Measurements from ENCODE around the gene PALM3. TPM values are rescaled to one million over a fixed set of nuclear protein-coding genes. Genes with fewer than 3 reads are reported as not detected.

PALM3 gene
- total and polyA plus RNA-seq, 10 of the 15 experiments (the other 5 are each of a cell fraction or from before 2014, with no cell fraction given) = 0.07 TPM; not detected in 9

DNA sequence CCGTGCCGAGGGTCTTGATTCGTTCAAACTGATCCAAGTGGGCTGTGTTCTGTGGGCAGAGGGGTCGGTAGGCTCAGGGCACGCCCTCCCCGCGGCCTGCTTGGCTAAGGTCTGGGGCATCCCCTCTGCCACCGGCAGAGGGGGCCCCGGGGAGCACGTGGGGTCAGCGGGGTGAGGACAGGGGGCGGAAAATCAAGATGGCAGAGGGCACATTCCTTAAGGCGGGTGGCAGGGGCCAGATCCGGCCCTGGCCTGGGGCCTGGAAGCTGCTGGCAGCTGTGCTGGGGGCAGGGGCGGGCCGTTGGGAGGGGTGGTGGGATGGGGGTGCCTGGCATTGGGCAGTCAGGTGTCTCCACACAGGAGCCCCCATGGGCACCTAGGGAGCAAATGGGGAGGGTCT lies 45.0 kb upstream of the PALM3 start:
- WGBS (ENCODE audit: insufficient coverage, insufficient replicate concordance, low lambda C conversion rate, missing lambda C conversion rate) = 98% methylated on average over 11 of the region's 16 CpGs
- no peak for DNase-seq (ENCODE audit: low read depth, low spot score)
- ChIA-PET CTCF (no interaction called here), RAD21 (ENCODE audit: unreplicated experiment) (no interaction called here), SMC1A (ENCODE audit: uncharacterized antibody, unreplicated experiment) (no interaction called here), POLR2A (no interaction called here)
- H4K20me1 ChIP-seq (ENCODE audit: control insufficient read depth, insufficient read depth) = no peaks in the 10 kb centered on the region
- in situ Hi-C loops (cut with MboI) = no loop called here
- H2AFZ ChIP-seq (ENCODE audit: control insufficient read depth, low read depth, low read length) = no peak overlapping the region
- no peak overlapping the region for H3K9ac ChIP-seq (ENCODE audit: control insufficient read depth, insufficient read depth, low read length)
- no peaks in the 10 kb centered on the region for H3K9me3 ChIP-seq (replicated peaks; ENCODE audit: control insufficient read depth, insufficient read depth, low read length)
- FAIRE-seq = no peak
- no peak overlapping the region for H3K27ac ChIP-seq (ENCODE audit: control insufficient read depth, insufficient read depth)
- H3K4me1 ChIP-seq (ENCODE audit: control insufficient read depth, insufficient read depth, low read length) = no peaks in the 10 kb centered on the region
- no peak overlapping the region for H3K4me2 ChIP-seq (ENCODE audit: control insufficient read depth, insufficient read depth)
- ATAC-seq = no peak
- intact Hi-C loops (cut with micrococcal nuclease; ENCODE audit: unreplicated experiment) = no loop called here
- H3K79me2 ChIP-seq (ENCODE audit: control insufficient read depth, insufficient read depth, low read length) = no peaks in the 10 kb centered on the region
- H3K4me3 ChIP-seq = no peak overlapping the region
- peaks cover 4 to 6% of the 10 kb centered on the region in 2 experiments; a peak in 2 of 4 replicates for H3K36me3 ChIP-seq (ENCODE audit: control insufficient read depth in 2 of 2, insufficient read depth in 2 of 2, low read length in 1 of 2)
- H3K27me3 ChIP-seq (replicated peaks in 1 of 2; ENCODE audit: control insufficient read depth in 2 of 2, insufficient read depth in 2 of 2, low read length in 1 of 2) = no peaks in the 10 kb centered on the region
- no TSS peak for BruUV-seq (replicated peaks)
- TF ChIP-seq TCF7 (IDR thresholded peaks at IDR 0.05; ENCODE audit: borderline replicate concordance) = no peak
- TF ChIP-seq PAX8 (IDR thresholded peaks at IDR 0.05) = no peak
- TF ChIP-seq SUZ12 (IDR thresholded peaks at IDR 0.05; ENCODE audit: unreplicated experiment) = no peak
- TF ChIP-seq TAF1 (IDR thresholded peaks at IDR 0.05; ENCODE audit: borderline replicate concordance, low read depth, low read length) = no peak
- TF ChIP-seq CREM (IDR thresholded peaks at IDR 0.05; ENCODE audit: low read depth) = no peak
- no peak for TF ChIP-seq TCF12 (IDR thresholded peaks at IDR 0.05; ENCODE audit: low read depth, low read length)
- no peak for TF ChIP-seq E4F1 (IDR thresholded peaks at IDR 0.05; ENCODE audit: borderline replicate concordance, partially characterized antibody)
- TF ChIP-seq, protein P1, sequence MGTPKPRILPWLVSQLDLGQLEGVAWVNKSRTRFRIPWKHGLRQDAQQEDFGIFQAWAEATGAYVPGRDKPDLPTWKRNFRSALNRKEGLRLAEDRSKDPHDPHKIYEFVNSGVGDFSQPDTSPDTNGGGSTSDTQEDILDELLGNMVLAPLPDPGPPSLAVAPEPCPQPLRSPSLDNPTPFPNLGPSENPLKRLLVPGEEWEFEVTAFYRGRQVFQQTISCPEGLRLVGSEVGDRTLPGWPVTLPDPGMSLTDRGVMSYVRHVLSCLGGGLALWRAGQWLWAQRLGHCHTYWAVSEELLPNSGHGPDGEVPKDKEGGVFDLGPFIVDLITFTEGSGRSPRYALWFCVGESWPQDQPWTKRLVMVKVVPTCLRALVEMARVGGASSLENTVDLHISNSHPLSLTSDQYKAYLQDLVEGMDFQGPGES (IDR thresholded peaks at IDR 0.05) = no peak
- TF ChIP-seq RCOR1 (conservative IDR thresholded peaks at IDR 0.05; ENCODE audit: low read depth, low read length) = no peak
- TF ChIP-seq NKRF (conservative IDR thresholded peaks at IDR 0.05) = no peak
- TF ChIP-seq POU2F2 (IDR thresholded peaks at IDR 0.05; ENCODE audit: borderline replicate concordance, low read depth, low read length) = no peak
- TF ChIP-seq RAD51 (IDR thresholded peaks at IDR 0.05) = no peak
- no peak for TF ChIP-seq SMARCA5 (IDR thresholded peaks at IDR 0.05)
- TF ChIP-seq CEBPZ (IDR thresholded peaks at IDR 0.05; ENCODE audit: low read depth, low read length) = no peak
- TF ChIP-seq, protein P2, sequence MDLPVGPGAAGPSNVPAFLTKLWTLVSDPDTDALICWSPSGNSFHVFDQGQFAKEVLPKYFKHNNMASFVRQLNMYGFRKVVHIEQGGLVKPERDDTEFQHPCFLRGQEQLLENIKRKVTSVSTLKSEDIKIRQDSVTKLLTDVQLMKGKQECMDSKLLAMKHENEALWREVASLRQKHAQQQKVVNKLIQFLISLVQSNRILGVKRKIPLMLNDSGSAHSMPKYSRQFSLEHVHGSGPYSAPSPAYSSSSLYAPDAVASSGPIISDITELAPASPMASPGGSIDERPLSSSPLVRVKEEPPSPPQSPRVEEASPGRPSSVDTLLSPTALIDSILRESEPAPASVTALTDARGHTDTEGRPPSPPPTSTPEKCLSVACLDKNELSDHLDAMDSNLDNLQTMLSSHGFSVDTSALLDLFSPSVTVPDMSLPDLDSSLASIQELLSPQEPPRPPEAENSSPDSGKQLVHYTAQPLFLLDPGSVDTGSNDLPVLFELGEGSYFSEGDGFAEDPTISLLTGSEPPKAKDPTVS (IDR thresholded peaks at IDR 0.05; ENCODE audit: low read depth, low read length) = no peak
- TF ChIP-seq TARDBP (IDR thresholded peaks at IDR 0.05; ENCODE audit: borderline replicate concordance) = no peak

All from GM12878 (cell line).